Stimulated activated CD4-positive, alpha-beta T cell treated with anti-CD3 and anti-CD28 coated beads, TNF-alpha, amount 100 ng/mL, for 48 hours (primary cell): ENCODE data around the gene BRF1.

Experiments
- DNase-seq, 3 donors: peaks; one replicate each; pipeline ENCODE4 v3.0.0-alpha.2; 2020; ENCODE audit warnings: low read depth in 3 of 3

The BRF1 gene

DNA sequence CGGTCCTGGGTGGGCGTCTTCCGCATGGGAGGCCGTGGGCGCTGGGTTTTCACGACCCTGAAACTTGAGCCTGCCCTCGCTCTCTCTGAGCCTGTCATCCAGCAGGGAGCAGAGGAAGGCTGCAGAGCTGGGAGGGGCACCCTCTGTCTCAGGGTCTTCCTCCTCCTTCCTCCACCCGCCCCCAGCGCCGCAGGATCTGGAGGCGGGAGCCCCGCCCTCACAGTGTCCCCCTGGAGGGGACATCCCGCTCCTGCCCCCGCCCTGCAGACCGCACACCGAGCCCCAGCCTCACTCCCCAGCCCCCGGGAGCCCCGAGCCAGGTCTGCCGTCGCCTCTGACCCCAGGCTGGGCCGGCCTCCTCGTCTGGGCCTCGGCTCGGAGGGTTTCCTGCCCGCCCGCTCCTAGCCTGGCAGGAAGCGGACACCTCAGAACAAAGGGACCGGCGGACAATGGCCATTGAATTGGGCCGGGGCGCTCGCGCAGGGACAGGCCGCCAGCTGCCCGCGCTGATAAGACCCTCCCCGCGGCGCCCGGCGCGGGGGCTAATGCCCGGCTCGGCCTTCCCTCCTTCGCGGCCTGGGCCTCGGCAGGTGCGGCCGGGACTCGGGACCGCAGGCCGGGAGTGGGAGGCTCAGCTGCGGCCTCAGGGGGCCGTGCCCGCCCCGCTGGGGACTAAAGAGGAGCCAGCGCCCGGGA is 104.4 kb downstream of the BRF1 start:
- no peak for DNase-seq

DNA sequence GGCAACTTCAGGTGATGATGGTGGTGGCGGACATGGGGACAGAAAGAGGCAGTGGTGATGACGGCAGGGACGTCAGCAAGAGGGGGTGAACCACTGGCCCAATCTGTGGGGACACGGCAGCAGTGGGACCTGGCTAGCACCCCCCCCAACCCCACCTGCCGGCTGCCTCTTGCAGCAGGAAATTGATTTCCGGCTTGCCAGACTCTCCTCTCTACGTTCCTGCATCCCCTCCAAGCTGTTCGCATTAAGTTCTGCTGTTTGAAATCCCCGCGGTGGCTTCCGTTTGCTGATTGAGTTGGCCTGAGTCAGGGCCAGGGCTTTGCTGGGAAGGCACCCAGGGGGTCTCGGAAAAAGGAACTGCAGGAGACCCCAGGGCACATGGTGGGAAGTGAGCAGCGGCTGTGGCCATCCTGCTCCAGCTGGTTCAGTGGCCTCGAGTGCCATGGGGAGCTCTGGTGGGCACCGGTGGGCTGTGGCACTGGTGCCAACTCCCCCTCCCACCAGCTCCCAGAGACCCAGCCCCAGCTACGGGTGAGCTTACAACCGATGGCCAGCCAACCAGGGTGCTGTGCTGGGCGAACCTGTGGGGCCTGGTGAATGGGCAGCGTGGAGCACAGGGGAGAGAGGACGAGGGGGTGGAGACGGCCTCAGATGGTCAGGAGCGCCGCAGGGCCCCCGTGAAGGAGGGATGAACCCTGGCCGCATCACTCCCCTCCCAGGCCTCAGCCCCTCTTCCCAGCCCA is 105.1 kb downstream of the BRF1 start:
- no peak for DNase-seq

DNA sequence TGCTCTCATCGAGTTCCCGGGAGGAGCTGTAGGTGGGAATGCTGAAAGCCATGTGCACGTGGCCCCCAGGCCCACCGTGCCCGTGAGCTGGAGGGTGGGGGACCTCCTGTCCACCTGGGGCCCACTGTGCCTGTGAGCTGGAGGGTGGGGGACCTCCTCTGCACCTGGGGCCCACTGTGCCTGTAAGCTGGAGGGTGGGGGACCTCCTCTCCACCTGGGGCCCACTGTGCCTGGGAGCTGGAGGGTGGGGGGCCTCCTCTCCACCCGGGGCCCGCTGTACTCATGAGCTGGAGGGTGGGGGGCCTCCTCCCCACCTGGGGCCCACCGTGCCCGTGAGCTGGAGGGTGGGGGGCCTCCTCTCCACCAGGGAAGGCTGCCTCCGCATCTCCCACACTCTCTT is 105.8 kb downstream of the BRF1 start:
- no peak for DNase-seq

DNA sequence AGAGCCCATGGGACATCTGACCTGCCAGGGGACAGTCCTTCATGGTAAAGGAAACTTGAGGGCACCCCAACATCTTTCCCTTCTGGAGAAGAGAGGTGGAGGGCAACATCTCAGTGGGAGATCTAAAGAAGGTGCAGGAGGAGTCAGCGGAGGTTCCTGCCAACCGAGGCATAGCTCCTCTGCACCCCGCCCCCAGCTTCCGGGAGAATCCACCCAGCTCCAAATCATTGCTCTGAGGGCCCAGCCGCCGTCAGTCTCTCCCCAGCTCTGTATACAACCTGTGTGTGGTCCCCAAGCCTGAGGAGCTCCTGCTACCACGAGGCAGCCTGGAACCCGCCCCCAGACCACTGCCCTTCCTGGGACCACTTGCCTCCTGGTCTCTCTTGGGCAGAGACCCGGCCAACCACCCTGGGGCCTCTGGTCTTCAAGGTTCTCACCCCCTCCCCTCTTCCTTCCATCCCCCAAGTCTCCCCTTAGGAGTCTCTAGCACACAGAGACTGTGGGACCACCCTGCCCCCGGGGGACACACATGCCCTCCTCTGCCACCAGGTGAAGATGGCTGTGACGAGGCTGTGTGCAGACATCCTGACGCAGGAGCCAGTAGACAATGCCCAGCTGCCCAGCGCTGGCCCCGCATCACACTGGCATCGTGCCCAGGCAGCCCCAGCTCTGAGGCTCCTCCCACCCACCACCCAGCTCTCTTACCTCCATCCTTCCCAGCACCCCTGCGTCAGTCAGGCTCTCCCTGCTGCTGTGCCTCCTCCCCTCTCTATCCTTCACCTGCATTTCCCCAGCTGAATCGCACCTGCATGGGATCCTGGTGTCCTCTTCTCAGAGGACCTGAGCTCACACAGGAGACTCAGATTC is 106.7 kb downstream of the BRF1 start:
- no peak for DNase-seq

DNA sequence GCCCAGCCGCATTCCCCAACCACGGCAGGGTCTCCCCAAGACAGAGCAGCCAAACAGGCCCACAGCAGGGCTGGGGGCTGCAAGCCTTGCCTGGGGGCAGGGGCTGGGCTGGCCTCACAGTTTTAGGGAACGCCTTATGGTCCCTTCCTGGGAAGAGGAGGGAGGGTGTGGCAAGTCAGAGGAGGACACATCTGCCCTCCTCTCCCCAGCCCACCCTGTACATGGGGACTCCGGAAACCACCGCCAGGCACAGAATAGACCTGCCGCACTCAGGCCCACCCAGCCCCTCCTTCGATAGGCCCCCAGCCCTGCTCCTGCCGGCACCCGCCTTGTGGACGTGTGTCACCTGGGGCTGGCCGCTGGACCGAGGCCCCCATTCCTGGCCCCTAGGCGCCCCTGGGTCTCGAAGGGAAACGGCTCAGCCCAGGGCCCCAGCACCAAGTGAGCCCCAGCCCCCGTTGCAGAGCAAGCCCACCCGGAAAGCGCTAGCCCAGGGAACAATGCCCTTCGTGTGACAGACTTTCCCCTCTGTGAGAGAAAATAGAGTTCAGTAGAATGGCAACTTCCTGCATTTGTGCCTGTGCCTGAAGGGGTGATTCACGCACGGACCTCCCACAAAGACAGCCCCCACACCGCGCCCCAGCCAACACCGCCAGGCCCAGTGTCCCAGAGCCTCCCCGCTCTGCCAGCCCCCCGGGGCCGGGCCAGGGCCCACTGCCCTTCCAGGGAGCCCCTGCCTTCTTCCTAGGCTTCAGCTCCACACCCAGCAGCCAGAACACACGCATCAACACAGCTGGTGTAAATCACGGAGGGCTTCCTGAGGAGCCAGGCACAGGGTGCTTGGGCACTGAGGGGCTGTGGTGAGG is 107.7 kb downstream of the BRF1 start:
- no peak for DNase-seq

DNA sequence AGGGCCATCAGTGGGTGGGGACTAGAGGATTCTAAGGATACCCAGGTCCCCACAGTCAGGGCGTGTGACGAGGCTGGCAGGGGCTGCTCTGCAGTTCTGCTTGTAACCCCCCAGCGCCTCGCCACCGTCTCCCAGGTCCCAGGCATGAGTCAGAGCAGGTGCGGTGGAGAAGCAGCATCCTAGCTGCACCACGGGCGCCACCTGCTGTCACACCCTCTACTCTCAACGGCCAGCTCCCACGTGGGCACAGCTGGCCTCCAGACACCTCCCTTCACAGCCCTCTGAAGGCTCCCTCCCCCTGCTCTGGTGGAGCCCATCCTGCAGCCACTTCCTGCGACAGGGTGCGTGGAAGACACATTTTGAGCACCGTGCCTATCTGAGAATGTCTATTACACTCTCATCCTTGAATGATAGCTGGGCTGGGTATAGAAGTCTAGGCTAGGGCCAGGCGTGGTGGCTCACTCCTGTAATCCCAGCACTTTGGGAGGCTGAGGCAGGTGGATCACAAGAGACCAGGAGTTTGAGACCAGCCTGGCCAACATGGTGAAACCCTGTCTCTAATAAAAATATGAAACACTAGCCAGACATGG is 112.8 kb downstream of the BRF1 start:
- no peak for DNase-seq

DNA sequence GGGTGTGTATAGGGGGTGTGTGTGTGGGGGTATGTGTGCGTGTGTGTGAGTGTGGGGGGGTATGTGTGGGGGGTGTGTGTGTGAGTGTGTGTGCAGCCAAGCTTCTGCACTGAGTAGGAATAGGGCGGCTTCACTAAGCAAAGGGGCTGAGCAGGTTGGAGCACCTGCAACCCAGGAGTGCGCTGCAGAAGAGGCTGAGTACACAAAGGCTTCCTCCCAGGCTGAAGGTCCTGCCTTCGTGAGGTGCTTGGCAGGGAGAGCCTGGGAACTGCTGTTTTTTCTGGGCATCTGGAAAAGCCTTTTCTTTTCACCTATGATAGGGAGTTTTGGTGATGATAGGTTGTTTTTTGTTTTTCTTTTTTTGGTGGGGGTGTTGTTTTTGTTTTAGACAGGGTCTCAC is 113.7 kb downstream of the BRF1 start:
- DNase-seq: no peak

DNA sequence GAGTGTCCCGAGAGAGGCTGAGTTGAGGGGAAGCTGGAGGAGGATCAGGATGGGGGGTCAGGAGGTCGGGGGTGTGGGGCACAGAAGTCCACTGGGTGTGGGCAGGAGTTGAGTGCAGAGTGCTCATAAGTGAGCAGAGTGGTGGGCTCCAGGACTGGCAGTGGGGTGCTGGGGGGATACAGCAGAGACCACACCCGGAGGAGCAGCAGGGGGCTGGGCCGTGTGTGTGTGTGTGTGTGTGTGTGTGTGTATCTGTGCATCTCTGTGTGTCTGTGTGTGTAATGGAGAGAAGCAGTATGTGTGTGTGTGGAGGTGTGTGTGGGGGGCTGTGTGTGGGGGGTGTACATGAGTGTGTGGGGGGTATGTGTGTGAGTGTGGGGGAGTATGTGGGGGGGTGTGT is 114.8 kb downstream of the BRF1 start:
- DNase-seq: no peak

DNA sequence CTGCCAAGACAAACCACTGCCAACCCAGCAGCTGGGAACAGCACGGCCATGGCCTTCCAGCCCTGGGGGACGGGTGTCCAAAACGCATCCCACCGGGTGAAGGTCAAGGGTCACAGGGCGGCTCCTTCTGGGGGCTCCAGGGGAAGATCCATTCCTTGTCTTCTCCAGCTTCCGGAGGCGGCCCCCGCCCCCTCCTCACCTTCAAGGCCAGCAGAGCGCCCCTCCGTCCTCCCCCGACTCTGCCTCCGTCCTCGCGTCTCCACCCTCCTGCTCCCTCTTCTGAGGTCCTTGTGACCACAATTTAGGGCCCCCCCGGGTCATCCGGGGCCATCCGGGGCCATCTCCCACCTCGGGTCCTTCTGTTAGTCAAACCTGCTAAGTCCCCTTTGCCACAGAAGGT is 115.8 kb downstream of the BRF1 start:
- no peak for DNase-seq

DNA sequence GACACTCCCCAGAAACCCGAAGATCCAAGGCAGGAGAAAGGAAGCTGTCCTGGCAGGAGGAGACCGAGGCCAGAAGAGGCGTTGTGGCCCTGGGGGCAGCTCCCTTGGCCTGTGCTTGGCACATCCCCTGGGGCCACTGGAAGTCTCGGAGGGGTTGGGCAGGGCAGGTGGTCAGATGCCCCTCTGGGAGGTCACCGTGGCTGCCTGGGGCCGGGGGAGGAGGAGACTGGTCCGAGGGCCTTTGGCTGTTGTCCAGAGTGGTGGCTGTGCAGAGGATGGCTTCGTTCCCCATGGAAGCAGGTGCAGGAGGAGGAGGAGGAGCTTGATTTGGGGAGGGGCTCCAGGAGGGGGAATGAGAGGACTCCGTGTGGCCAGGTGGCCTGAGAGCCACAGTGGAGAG is 116.3 kb downstream of the BRF1 start:
- no peak for DNase-seq

DNA sequence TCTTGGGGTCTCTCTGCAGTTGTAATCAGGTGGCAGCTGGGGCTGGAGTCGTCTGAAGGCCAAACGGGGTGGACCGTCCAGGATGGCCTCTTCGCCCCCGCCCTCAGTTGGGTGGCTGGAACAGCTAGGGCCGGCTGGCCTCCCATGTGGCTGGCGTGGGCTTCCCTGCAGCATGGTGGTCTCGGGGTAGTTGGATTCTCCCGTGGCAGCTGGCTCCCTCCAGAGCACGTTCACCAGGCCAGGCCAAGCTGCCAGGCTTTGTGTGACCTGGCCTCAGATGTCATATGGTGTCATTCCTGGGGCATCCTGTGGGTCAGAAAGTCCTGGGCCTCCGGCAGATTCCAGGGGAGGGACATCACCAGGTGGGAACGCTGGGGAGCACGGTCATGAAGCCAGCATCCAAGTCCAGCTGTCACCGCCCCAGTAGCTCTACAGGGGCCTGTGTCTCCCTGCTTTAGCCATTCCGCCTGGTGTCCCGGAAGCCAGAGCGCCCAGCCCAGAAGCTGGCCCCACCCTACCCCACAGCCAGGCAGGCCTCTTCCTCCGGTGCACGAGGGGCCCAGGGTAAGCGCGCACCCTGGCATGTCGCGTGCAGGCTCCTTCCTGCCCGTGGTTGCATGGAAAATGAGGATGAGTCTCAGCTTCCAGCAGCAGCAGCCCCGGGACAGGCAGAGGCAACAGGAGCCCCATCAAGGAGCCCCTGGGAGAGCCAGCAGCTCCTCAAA is 118.3 kb downstream of the BRF1 start:
- no peak for DNase-seq

DNA sequence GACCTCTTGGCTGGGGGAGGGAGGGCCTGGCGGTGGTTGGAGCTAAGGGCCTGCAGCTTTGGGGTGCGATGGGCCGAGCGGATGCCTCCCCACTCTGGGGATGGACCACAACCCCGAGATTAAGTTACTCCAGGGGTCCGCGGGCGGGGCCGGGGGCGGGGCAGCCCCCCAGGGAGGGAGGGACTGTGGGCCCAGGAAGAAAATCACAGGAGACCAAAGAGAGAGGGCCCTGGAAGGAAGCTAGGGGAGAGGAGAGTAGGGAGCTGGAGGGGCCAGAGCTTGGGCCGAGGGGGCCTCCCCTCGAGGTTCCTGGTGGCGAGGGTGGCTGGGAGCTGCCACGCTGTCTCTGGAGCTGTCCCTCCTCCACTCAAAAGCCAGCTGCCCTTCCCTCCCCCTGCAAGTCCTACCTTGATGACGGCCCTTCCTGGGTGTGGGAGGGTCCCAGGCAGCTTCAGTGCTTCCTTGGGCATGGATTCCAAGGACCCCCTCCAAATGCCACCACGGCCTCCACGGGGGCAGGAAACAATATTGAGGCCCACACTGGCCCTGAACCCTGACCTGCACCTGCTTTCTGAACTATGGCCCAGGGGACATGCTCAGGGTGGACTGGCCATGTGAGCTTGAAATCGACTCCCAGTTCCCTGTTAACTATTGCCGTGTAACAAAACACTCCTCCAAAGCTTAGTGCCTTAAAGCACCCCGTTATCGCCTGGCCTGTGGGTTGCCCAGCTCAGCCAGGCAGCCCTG is 119.1 kb downstream of the BRF1 start:
- DNase-seq: no peak

DNA sequence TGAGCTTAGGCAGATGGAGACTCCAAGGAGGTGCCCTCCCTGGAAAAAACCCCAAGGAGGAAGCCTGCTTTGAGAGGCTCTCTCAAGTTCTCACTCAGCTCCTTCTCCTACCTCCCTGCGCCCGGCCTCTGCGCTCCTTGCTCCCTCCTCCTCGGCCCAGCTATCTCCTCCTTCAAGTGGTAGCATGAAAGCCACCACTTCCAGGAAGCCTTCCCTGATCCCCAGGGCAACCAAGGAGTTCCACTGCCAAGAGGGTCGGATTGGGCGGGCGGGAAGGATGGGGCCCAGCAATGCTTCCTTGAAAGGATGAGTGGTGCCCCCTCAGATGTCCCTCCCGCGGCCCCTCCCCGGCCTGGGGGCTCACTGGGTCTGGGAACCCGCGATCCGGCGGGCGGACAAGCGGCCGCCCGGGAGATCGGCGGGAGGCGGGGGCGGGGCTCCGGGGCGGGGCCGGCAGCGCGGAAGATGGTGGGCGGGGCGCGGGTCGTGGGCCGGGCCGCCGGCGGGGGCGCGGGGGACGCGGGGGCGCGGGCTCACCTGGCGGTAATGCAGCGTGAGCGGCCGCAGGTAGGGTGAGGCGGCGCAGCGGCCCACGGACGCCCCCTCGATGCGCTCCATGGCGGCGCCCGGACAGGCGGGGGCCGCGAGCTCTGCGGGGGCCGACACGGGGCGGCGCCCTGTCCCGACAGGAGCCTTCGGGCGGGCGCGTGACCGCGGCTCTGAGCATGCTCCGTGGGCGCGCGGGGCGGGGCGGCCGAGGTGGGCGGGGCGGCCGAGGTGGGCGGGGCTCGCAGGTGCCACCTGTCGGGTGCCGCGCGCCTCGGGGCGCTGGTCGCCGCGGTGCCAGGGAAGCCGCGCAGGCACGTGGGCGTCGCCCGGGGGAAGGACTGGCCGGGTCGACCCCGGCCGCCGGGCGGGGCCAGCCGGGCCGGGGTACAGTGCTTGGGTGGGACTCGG is 119.9 kb downstream of the BRF1 start, which contains the start of gene NUDT14:
NUDT14 (minus strand) TSS at position 721 of the 957 bp plus-strand sequence; CDS start at position 618, 103 bp downstream.
- peak; percentile 70 to 75 (median 71) for DNase-seq

DNA sequence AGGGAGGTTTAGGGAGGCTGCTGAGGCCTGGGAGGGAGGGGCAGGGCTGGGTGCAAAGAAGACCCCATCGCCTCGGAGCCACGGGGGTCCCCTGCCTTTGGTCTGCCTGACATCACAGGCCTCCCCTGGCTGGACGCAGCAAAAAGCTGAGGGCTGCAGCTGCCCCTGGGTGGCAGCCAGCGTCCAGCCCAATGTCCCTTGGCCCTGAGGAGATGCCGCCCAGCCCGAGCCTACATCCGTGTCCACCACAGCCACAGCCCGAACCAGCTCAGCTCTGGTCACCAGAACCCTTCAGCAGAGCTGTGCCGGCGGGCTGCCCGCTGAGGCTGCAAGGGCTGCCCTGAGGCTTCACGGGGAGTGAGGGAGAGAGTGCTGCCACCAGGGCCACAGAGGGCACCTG is 121.6 kb downstream of the BRF1 start:
- DNase-seq: no peak

DNA sequence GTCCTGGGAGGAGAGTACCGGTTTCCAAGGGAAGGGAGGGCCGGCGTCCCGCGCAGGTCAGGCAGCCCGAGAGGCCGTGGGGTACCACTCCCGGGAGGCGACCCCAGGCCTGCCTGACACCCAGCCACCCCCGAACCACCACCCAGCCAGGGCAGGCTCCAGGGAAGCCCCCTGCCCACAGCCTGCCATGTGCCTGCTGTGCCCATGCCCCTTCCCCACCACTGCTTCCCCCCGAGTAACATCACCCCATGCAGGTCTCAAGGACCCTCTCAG is 122.0 kb downstream of the BRF1 start:
- DNase-seq: no peak

DNA sequence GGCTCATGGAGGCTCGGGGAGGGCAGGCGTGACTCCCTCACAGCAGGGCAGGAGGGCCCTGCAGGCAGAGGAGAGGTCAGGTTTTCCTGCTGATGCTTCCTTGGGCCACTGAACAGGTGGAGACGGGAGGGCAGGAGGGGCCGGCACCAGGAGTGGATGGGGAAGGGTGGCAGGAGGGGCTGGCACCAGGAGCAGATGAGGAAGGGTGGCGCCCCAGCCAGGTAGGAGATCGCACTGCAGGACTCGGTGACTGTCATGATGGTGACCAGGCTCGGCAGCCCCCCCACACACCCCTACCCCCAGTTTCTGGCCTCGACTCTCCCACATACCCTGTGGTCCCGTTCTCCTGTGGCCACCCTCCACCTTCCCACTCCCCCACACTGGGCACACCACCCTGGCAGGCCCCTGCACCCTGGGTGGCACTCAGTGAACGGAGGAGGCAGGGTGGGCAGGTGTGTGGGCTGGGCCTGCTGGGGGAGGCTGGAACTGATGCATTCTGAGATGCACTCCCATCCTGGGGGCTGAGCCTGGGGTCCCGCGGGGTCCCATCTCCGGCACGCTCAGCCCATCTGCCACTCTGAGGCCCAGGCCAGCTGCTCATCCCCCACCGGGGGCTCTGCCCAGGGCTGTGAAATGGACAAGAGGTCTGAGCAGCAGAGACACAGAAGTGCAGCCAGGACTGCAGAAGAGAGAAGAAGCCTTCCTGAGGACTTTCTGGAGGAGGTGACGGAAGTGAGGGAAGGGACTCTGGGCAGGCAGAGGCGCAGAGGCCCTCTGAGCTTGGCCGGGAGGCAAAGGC is 122.5 kb downstream of the BRF1 start:
- DNase-seq: no peak

DNA sequence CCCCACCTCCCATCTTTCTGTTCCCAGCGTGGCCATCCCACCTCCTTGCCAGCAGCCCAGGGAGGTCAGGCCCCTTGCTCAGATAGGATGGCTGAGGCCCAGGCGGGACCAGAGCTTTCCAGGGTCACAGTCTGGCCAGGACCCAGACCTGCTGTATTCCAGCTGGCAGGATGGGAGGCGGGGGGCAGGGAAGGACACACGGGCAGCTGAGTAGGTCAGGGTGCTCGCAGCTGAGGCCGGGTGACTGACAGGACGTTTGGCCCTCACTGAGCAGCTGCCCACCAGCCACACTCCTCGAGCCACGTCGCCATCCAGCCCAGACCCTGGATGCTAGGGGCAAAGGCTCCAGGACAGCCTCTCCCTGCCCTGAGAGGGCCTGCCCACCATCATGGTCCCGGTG is 123.7 kb downstream of the BRF1 start:
- no peak for DNase-seq

DNA sequence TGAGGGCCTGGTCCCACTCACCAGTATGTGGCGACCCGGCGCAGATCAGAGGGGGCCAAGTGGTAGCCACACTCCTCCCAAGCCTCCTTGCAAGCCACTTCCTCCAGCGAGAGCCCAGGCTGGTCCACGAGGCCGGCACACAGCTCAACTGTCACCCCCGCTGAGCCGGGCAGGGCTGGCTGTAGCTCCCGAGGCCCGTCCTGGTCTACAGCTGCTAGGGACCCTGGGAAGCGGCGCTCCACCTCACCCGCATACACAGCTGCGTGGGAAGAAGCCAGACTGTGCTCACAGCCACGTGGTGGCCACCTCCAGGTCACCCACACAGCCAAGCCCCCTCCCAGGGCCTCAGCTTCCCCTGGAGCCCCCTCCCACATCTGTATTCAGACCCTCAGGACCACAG is 124.3 kb downstream of the BRF1 start:
- no peak for DNase-seq
